ENCODE results near the gene TYK2. TPM values are rescaled to one million over a fixed set of nuclear protein-coding genes. Genes with fewer than 3 reads are reported as not detected.

TYK2 gene
- total and polyA plus RNA-seq, 2 of the 13 experiments (the other 11 are each of a cell fraction or from before 2014, with no cell fraction given): 38.8 to 60.1 TPM

DNA sequence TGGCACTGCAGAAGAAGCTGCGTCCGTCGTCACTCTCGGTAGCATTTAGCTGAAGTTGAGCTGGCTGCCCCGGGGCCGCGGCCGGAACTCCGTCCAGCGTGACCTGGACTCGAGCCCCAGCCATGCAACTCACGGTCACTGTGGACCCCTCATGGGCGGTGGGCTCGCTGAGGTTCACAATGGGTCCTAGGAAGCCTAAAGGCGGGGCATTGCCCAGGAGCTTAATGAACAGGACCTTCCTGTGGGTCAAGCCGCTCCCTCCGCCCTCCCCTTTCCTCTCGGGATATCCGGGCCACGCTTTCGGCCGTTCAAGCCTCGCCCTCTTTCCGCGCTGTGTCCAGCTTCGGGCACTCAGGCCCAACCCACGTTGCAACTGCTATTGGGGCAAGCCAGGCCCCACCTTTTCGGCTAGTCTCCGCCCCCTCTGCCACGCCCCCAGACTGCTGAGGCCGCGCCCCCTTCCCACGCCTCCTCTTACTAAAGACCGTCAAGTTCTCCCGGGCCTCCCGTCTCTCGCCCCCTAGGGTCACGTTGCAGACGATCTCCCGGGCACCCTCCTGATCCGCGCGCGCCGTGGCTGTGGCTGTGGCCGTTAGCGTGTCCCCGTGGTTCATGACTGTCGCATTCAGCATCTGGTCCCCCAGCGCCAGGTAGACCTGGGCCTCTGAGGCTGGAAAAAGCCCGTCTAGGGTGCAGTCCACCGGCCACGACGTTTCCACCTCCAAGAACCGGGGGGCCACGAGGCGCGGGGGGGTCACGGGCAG lies 45.6 kb downstream of the TYK2 start (continued):
- TF ChIP-seq, protein P1, sequence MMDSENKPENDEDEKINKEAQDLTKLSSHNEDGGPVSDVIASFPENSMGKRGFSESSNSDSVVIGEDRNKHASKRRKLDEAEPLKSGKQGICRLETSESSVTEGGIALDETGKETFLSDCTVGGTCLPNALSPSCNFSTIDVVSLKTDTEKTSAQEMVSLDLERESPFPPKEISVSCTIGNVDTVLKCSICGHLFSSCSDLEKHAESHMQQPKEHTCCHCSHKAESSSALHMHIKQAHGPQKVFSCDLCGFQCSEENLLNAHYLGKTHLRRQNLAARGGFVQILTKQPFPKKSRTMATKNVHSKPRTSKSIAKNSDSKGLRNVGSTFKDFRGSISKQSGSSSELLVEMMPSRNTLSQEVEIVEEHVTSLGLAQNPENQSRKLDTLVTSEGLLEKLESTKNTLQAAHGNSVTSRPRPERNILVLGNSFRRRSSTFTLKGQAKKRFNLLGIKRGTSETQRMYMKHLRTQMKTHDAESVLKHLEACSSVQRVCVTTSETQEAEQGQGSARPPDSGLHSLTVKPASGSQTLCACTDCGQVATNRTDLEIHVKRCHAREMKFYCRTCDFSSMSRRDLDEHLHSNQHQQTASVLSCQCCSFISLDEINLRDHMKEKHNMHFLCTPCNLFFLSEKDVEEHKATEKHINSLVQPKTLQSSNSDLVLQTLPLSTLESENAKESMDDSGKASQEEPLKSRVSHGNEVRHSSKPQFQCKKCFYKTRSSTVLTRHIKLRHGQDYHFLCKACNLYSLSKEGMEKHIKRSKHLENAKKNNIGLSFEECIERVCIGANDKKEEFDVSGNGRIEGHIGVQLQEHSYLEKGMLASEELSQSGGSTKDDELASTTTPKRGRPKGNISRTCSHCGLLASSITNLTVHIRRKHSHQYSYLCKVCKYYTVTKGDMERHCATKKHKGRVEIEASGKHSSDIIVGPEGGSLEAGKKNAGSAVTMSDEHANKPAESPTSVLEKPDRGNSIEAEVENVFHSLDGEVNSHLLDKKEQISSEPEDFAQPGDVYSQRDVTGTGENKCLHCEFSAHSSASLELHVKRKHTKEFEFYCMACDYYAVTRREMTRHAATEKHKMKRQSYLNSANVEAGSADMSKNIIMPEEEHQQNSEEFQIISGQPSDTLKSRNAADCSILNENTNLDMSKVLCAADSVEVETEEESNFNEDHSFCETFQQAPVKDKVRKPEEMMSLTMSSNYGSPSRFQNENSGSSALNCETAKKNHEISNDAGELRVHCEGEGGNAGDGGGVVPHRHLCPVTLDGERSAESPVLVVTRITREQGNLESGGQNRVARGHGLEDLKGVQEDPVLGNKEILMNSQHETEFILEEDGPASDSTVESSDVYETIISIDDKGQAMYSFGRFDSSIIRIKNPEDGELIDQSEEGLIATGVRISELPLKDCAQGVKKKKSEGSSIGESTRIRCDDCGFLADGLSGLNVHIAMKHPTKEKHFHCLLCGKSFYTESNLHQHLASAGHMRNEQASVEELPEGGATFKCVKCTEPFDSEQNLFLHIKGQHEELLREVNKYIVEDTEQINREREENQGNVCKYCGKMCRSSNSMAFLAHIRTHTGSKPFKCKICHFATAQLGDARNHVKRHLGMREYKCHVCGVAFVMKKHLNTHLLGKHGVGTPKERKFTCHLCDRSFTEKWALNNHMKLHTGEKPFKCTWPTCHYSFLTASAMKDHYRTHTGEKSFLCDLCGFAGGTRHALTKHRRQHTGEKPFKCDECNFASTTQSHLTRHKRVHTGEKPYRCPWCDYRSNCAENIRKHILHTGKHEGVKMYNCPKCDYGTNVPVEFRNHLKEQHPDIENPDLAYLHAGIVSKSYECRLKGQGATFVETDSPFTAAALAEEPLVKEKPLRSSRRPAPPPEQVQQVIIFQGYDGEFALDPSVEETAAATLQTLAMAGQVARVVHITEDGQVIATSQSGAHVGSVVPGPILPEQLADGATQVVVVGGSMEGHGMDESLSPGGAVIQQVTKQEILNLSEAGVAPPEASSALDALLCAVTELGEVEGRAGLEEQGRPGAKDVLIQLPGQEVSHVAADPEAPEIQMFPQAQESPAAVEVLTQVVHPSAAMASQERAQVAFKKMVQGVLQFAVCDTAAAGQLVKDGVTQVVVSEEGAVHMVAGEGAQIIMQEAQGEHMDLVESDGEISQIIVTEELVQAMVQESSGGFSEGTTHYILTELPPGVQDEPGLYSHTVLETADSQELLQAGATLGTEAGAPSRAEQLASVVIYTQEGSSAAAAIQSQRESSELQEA (CRISPR knock-in tag; IDR thresholded peaks at IDR 0.05; ENCODE audit: not compliant biosample characterization): no peak
- TF ChIP-seq, protein P2, sequence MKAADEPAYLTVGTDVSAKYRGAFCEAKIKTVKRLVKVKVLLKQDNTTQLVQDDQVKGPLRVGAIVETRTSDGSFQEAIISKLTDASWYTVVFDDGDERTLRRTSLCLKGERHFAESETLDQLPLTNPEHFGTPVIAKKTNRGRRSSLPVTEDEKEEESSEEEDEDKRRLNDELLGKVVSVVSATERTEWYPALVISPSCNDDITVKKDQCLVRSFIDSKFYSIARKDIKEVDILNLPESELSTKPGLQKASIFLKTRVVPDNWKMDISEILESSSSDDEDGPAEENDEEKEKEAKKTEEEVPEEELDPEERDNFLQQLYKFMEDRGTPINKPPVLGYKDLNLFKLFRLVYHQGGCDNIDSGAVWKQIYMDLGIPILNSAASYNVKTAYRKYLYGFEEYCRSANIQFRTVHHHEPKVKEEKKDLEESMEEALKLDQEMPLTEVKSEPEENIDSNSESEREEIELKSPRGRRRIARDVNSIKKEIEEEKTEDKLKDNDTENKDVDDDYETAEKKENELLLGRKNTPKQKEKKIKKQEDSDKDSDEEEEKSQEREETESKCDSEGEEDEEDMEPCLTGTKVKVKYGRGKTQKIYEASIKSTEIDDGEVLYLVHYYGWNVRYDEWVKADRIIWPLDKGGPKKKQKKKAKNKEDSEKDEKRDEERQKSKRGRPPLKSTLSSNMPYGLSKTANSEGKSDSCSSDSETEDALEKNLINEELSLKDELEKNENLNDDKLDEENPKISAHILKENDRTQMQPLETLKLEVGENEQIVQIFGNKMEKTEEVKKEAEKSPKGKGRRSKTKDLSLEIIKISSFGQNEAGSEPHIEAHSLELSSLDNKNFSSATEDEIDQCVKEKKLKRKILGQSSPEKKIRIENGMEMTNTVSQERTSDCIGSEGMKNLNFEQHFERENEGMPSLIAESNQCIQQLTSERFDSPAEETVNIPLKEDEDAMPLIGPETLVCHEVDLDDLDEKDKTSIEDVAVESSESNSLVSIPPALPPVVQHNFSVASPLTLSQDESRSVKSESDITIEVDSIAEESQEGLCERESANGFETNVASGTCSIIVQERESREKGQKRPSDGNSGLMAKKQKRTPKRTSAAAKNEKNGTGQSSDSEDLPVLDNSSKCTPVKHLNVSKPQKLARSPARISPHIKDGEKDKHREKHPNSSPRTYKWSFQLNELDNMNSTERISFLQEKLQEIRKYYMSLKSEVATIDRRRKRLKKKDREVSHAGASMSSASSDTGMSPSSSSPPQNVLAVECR (CRISPR knock-in tag; IDR thresholded peaks at IDR 0.05; ENCODE audit: borderline replicate concordance): peak; percentile 88
- TF ChIP-seq ZNF430 (CRISPR knock-in tag; IDR thresholded peaks at IDR 0.05) (no peak), CTCF (CRISPR knock-in tag; IDR thresholded peaks at IDR 0.05) (peak; percentile 60), ZNF251 (CRISPR knock-in tag; IDR thresholded peaks at IDR 0.05) (no peak), MBD4 (IDR thresholded peaks at IDR 0.05; ENCODE audit: borderline replicate concordance, low read length) (no peak), ZNF276 (CRISPR knock-in tag; IDR thresholded peaks at IDR 0.05; ENCODE audit: low read depth) (no peak), ZNF639 (CRISPR knock-in tag; conservative IDR thresholded peaks at IDR 0.05) (no peak; the same call in 1 of the 2 replicates), HDAC6 (IDR thresholded peaks at IDR 0.05; ENCODE audit: low read depth, low read length) (no peak)
